MCF 10A (cell line): Measurements from ENCODE around the gene UBE2C. TPM values are rescaled to one million over a fixed set of nuclear protein-coding genes. Genes with fewer than 3 reads are reported as not detected.
"Not testable (repeated sequence)": the region's sequence is repeated elsewhere in the genome, so short reads cannot be mapped to it uniquely, and the experiment has no call there.

Source experiments
- BruUV-seq: library from RNA; stranded (reverse); fragments of 400-500 nt; replicated peaks from 2 replicates; lab custom pipeline; 2021; lab: Mats Ljungman, UMichigan
- CTCF ChIA-PET: fragments of 300-600 bp; sonication (Branson Sonifier 250); formaldehyde crosslinking; extraction: SDS; loops from one replicate; lab custom pipeline; 2021; ENCODE audit warnings: antibody characterized with exemption, inconsistent platforms; lab: Yijun Ruan, JAX
- POLR2A ChIA-PET: fragments of 300-600, 350-650 bp; sonication (Branson Sonifier 250); formaldehyde crosslinking; extraction: SDS; loops from one replicate; lab custom pipeline; 2020; ENCODE audit warnings: antibody characterized with exemption, inconsistent platforms; lab: Yijun Ruan, JAX
- DNase-seq: peaks from one replicate; pipeline ENCODE4 v3.0.0-alpha.2; 2018; ENCODE audit not compliant: unreplicated experiment
- H3K27ac Mint-ChIP-seq: one replicate; pipeline ENCODE4 v1.8.0; 2022; ENCODE audit warnings: mild to moderate bottlenecking, low read depth, mixed read lengths; ENCODE audit not compliant: unreplicated experiment
- H3K27me3 Mint-ChIP-seq: one replicate; pipeline ENCODE4 v1.8.0; 2022; ENCODE audit warnings: mixed read lengths; ENCODE audit not compliant: insufficient read depth, unreplicated experiment
- H3K36me3 Mint-ChIP-seq: one replicate; pipeline ENCODE4 v1.8.0; 2022; ENCODE audit warnings: mild to moderate bottlenecking, moderate library complexity, mixed read lengths; ENCODE audit not compliant: insufficient read depth, unreplicated experiment
- H3K4me1 Mint-ChIP-seq: one replicate; pipeline ENCODE4 v1.8.0; 2022; ENCODE audit warnings: mixed read lengths; ENCODE audit not compliant: insufficient read depth, unreplicated experiment
- H3K4me3 Mint-ChIP-seq: one replicate; pipeline ENCODE4 v1.8.0; 2022; ENCODE audit warnings: mild to moderate bottlenecking, moderate library complexity, mixed read lengths; ENCODE audit not compliant: unreplicated experiment
- H3K9me3 Mint-ChIP-seq: one replicate; pipeline ENCODE4 v1.8.0; 2022; ENCODE audit warnings: mixed read lengths; ENCODE audit not compliant: unreplicated experiment
- intact Hi-C: fragments of 100-400 bp; cut with micrococcal nuclease; formaldehyde crosslinking; loops from 2 replicates; pipeline ENCODE4 v1.14.1; 2022
- total RNA-seq: library from RNA; stranded (reverse); gene quantifications from 2 replicates; pipeline ENCODE4 v1.2.3, GENCODE V29; 2022
- TF ChIP-seq, protein P1 (sequence below): fragments of 200-600 bp; IDR thresholded peaks from one replicate; pipeline ENCODE4 v1.8.0; 2022; ENCODE audit warnings: antibody characterized with exemption, mild to moderate bottlenecking; ENCODE audit not compliant: unreplicated experiment

UBE2C gene
- total RNA-seq, 1 experiment from 2014 or later: 107 TPM

GRCh38 chr20:45792317-45793118, 19.9 kb upstream of the UBE2C start:
- Mint-ChIP-seq H3K27me3 (no peaks in the 10 kb centered on the region), H3K4me1 (peaks cover 10% of the 10 kb centered on the region), H3K27ac (peak overlapping the region; percentile 99), H3K4me3 (peak overlapping the region; percentile 88), H3K36me3 (peaks cover 45% of the 10 kb centered on the region), H3K9me3 (no peaks in the 10 kb centered on the region)
- ChIA-PET CTCF (interaction anchor here (1.1 kb wide), 3 partner anchors 8 to 21 kb away, joined by 4 to 5 read pairs (median 4); no protein-coding TSS in a partner anchor), POLR2A (interaction anchor here (0.6 to 5.9 kb wide), 21 partner anchors 8 to 800 kb away, joined by 3 to 91 read pairs (median 4); partner anchors contain the start of genes CTSA, NEURL2, PCIF1 and SYS1)
- intact Hi-C loops: loop anchor here (10.0 kb wide), 1 partner anchor 142 kb away; the partner anchor contains the start of gene PCIF1
- TF ChIP-seq, protein P1, sequence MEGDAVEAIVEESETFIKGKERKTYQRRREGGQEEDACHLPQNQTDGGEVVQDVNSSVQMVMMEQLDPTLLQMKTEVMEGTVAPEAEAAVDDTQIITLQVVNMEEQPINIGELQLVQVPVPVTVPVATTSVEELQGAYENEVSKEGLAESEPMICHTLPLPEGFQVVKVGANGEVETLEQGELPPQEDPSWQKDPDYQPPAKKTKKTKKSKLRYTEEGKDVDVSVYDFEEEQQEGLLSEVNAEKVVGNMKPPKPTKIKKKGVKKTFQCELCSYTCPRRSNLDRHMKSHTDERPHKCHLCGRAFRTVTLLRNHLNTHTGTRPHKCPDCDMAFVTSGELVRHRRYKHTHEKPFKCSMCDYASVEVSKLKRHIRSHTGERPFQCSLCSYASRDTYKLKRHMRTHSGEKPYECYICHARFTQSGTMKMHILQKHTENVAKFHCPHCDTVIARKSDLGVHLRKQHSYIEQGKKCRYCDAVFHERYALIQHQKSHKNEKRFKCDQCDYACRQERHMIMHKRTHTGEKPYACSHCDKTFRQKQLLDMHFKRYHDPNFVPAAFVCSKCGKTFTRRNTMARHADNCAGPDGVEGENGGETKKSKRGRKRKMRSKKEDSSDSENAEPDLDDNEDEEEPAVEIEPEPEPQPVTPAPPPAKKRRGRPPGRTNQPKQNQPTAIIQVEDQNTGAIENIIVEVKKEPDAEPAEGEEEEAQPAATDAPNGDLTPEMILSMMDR: no peak
- BruUV-seq: TSS peak; percentile 61
- no peak for DNase-seq

- H3K36me3 Mint-ChIP-seq: peaks cover 57% of the 10 kb centered on the region
- ChIA-PET CTCF (interaction anchor here (0.6 to 2.0 kb wide), 5 partner anchors 10 to 167 kb away, joined by 3 to 10 read pairs (median 4); partner anchors contain the start of gene WFDC10A), POLR2A (interaction anchor here (0.5 to 1.9 kb wide), 6 partner anchors 9 to 783 kb away, joined by 3 to 6 read pairs (median 4); partner anchors contain the start of gene ZSWIM1)
- BruUV-seq: no TSS peak
- TF ChIP-seq, protein P1: no peak
- H3K4me3 Mint-ChIP-seq: no peak overlapping the region
- intact Hi-C loops: loop anchor here (10.0 kb wide), 1 partner anchor 138 kb away; the partner anchor contains the start of gene PCIF1
- H3K4me1 Mint-ChIP-seq: peaks cover 14% of the 10 kb centered on the region
- no peaks in the 10 kb centered on the region for H3K27me3 Mint-ChIP-seq
- no peak overlapping the region for H3K27ac Mint-ChIP-seq
- H3K9me3 Mint-ChIP-seq: no peaks in the 10 kb centered on the region
- DNase-seq: no peak
Observed at GRCh38 chr20:45796337-45797065, 15.9 kb upstream of the UBE2C start.

- H3K4me3 Mint-ChIP-seq, CTCF ChIA-PET, POLR2A ChIA-PET, H3K9me3 Mint-ChIP-seq, BruUV-seq, H3K27ac Mint-ChIP-seq, DNase-seq, H3K27me3 Mint-ChIP-seq: not testable (repeated sequence)
- H3K4me1 Mint-ChIP-seq: peaks cover 10% of the 10 kb centered on the region
- H3K36me3 Mint-ChIP-seq: peaks cover 66% of the 10 kb centered on the region
- intact Hi-C loops: loop anchor here (10.0 kb wide), 1 partner anchor 137 kb away; the partner anchor contains the start of gene PCIF1
Observed at GRCh38 chr20:45797510-45797909, 14.9 kb upstream of the UBE2C start.

DNA sequence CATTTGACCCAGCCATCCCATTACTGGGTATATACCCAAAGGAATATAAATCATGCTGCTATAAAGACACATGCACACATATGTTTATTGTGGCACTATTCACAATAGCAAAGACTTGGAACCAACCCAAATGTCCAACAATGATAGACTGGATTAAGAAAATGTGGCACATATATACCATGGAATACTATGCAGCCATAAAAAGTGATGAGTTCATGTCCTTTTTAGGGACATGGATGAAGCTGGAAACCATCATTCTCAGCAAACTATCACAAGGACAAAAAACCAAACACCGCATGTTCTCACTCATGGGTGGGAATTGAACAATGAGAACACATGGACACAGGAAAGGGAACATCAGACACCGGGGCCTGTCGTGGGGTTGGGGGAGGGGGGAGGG, 14.5 kb upstream of the UBE2C start:
- H3K27ac Mint-ChIP-seq, DNase-seq, H3K9me3 Mint-ChIP-seq, H3K27me3 Mint-ChIP-seq, H3K4me1 Mint-ChIP-seq, BruUV-seq, POLR2A ChIA-PET, H3K4me3 Mint-ChIP-seq: not testable (repeated sequence)
- CTCF ChIA-PET: interaction anchor here (1.2 to 2.9 kb wide), 13 partner anchors 8 to 435 kb away, joined by 4 to 48 read pairs (median 12); partner anchors contain the start of genes ACOT8, SYS1, UBE2C and ZSWIM3
- H3K36me3 Mint-ChIP-seq: peaks cover 65% of the 10 kb centered on the region
- intact Hi-C loops: loop anchor here (10.0 kb wide), 1 partner anchor 137 kb away; the partner anchor contains the start of gene PCIF1
